GM18951 (cell line): ENCODE measurements around the gene HEMK1.

Source experiments
- POLR2A ChIP-seq: IDR thresholded peaks from 4 replicates; pipeline ENCODE4 v1.6.1; 2011; ENCODE audit warnings: mild to moderate bottlenecking; ENCODE audit not compliant: insufficient read length, insufficient read depth; ENCODE audit errors: extremely low read depth
- in situ Hi-C: fragments of 300-500 bp; cut with MboI; formaldehyde crosslinking; loops from one replicate; pipeline ENCODE4 v1.12.0; 2022; ENCODE audit warnings: low sequenced_read_pairs, mixed read lengths, inconsistent platforms; ENCODE audit not compliant: unreplicated experiment

Gene HEMK1

GRCh38 chr3:50603261-50604109 lies 34.2 kb downstream of the HEMK1 start:
- in situ Hi-C loops: loop anchor here (25.0 kb wide), 1 partner anchor 784 kb away; the partner anchor contains the start of genes MANF and RBM15B
- TF ChIP-seq POLR2A: no peak

GRCh38 chr3:50604110-50604621 lies 34.8 kb downstream of the HEMK1 start:
- no peak for TF ChIP-seq POLR2A
- in situ Hi-C loops: loop anchor here (25.0 kb wide), 1 partner anchor 783 kb away; the partner anchor contains the start of genes MANF and RBM15B

- TF ChIP-seq POLR2A: no peak
- in situ Hi-C loops: loop anchor here (25.0 kb wide), 1 partner anchor 782 kb away; the partner anchor contains the start of genes MANF and RBM15B
Measured at GRCh38 chr3:50604628-50605588, 35.6 kb downstream of the HEMK1 start.

- no peak for TF ChIP-seq POLR2A
- in situ Hi-C loops: loop anchor here (25.0 kb wide), 1 partner anchor 781 kb away; the partner anchor contains the start of genes MANF and RBM15B
Measured at GRCh38 chr3:50605901-50606326, 36.6 kb downstream of the HEMK1 start.

GRCh38 chr3:50606596-50606995 lies 37.3 kb downstream of the HEMK1 start:
- TF ChIP-seq POLR2A: no peak
- in situ Hi-C loops: loop anchor here (25.0 kb wide), 1 partner anchor 781 kb away; the partner anchor contains the start of genes MANF and RBM15B

GRCh38 chr3:50607271-50608091 lies 38.2 kb downstream of the HEMK1 start:
- no peak for TF ChIP-seq POLR2A
- in situ Hi-C loops: loop anchor here (25.0 kb wide), 1 partner anchor 780 kb away; the partner anchor contains the start of genes MANF and RBM15B

- TF ChIP-seq POLR2A: no peak
- in situ Hi-C loops: loop anchor here (25.0 kb wide), 1 partner anchor 779 kb away; the partner anchor contains the start of genes MANF and RBM15B
Measured at GRCh38 chr3:50608278-50608677, 39.0 kb downstream of the HEMK1 start.

- TF ChIP-seq POLR2A: no peak
- in situ Hi-C loops: loop anchor here (25.0 kb wide), 1 partner anchor 778 kb away; the partner anchor contains the start of genes MANF and RBM15B
Measured at GRCh38 chr3:50609071-50609762, 39.9 kb downstream of the HEMK1 start.

GRCh38 chr3:50609763-50610085 lies 40.4 kb downstream of the HEMK1 start:
- TF ChIP-seq POLR2A: no peak
- in situ Hi-C loops: loop anchor here (5.0 to 25.0 kb wide), 2 partner anchors 37 to 778 kb away; partner anchors contain the start of genes MANF and RBM15B

GRCh38 chr3:50610181-50610971 lies 41.1 kb downstream of the HEMK1 start:
- no peak for TF ChIP-seq POLR2A
- in situ Hi-C loops: loop anchor here (5.0 to 25.0 kb wide), 2 partner anchors 38 to 777 kb away; partner anchors contain the start of genes MANF and RBM15B
